HepG2 (cell line): Measurements from ENCODE around the gene AHRR. TPM values are rescaled to one million over a fixed set of nuclear protein-coding genes. Genes with fewer than 3 reads are reported as not detected.

Source experiments
- ATAD3A ChIP-seq: sonication (generic); formaldehyde crosslinking; IDR thresholded peaks from 2 replicates; pipeline ENCODE4 v1.4.0; 2020; ENCODE audit warnings: missing genetic modification reagents
- BCLAF1 ChIP-seq: fragments of 450-650 bp; IDR thresholded peaks from 2 replicates; pipeline ENCODE4 v1.6.1; 2017; ENCODE audit warnings: mild to moderate bottlenecking
- JUNB ChIP-seq: sonication (generic); formaldehyde crosslinking; IDR thresholded peaks from 2 replicates; pipeline ENCODE4 v1.8.0; 2022; ENCODE audit warnings: missing genetic modification reagents, mild to moderate bottlenecking, borderline replicate concordance
- MBNL3 ChIP-seq: fragments of 250-450 bp; sonication (Bioruptor Pico); conservative IDR thresholded peaks from 2 replicates; pipeline ENCODE4 v1.8.0; 2022; ENCODE audit warnings: mild to moderate bottlenecking, inconsistent platforms
- MLLT10 ChIP-seq: sonication (generic); formaldehyde crosslinking; IDR thresholded peaks from 2 replicates; pipeline ENCODE4 v1.4.0; 2020; ENCODE audit warnings: missing genetic modification reagents
- RXRA ChIP-seq: sonication (generic); formaldehyde crosslinking; IDR thresholded peaks from 2 replicates; pipeline ENCODE4 v1.5.1; 2020; ENCODE audit warnings: missing genetic modification reagents
- SALL2 ChIP-seq: sonication (generic); formaldehyde crosslinking; IDR thresholded peaks from 2 replicates; pipeline ENCODE4 v1.8.1; 2023; ENCODE audit warnings: mild to moderate bottlenecking, missing genetic modification reagents, inconsistent platforms
- TAF1 ChIP-seq: sonication (generic); formaldehyde crosslinking; IDR thresholded peaks from 2 replicates; pipeline ENCODE4 v1.4.0; 2020; ENCODE audit warnings: missing genetic modification reagents
- THAP11 ChIP-seq: IDR thresholded peaks from 2 replicates; pipeline ENCODE4 v1.6.1; 2016; ENCODE audit warnings: missing biosample characterization, missing genetic modification reagents
- YEATS2 ChIP-seq: sonication (generic); formaldehyde crosslinking; IDR thresholded peaks from 2 replicates; pipeline ENCODE4 v1.4.0; 2020; ENCODE audit warnings: missing genetic modification reagents, borderline replicate concordance
- ZBTB2 ChIP-seq: sonication (generic); formaldehyde crosslinking; IDR thresholded peaks from 2 replicates; pipeline ENCODE4 v1.8.0; 2022; ENCODE audit warnings: low read depth, missing genetic modification reagents
- ZNF274 ChIP-seq: sonication (generic); formaldehyde crosslinking; IDR thresholded peaks from 2 replicates; pipeline ENCODE4 v1.5.1; 2020; ENCODE audit warnings: mild to moderate bottlenecking, missing genetic modification reagents
- ZNF317 ChIP-seq: sonication (generic); formaldehyde crosslinking; IDR thresholded peaks from 2 replicates; pipeline ENCODE4 v1.5.0; 2020; ENCODE audit warnings: mild to moderate bottlenecking, missing genetic modification reagents
- ZNF496 ChIP-seq: sonication (generic); formaldehyde crosslinking; IDR thresholded peaks from 2 replicates; pipeline ENCODE4 v1.8.1; 2023; ENCODE audit warnings: mild to moderate bottlenecking, moderate library complexity, missing genetic modification reagents; ENCODE audit not compliant: insufficient replicate concordance
- ZNF550 ChIP-seq: sonication (generic); formaldehyde crosslinking; IDR thresholded peaks from 2 replicates; pipeline ENCODE4 v1.4.0; 2020; ENCODE audit warnings: mild to moderate bottlenecking, missing genetic modification reagents, borderline replicate concordance
- ZSCAN31 ChIP-seq: sonication (generic); formaldehyde crosslinking; IDR thresholded peaks from 2 replicates; pipeline ENCODE4 v1.5.0; 2020; ENCODE audit warnings: low read depth, mild to moderate bottlenecking, missing genetic modification reagents
- ZZZ3 ChIP-seq: sonication (generic); formaldehyde crosslinking; IDR thresholded peaks from 2 replicates; pipeline ENCODE4 v1.4.0; 2020; ENCODE audit warnings: missing genetic modification reagents, mild to moderate bottlenecking, borderline replicate concordance
- polyA plus RNA-seq, 8 experiments: library from polyadenylated mRNA; depleted of rRNA in 3 of 8; stranded (reverse) in 7 of 8; unstranded in 1 of 8; fragments of >200 nt; fragmentation: Illumina TruSeq in 4 of 8; extraction: Trizol in 4 of 8; gene quantifications; 2 replicates each; pipeline versions ENCODE4 v1.2.1 to v1.2.3, GENCODE V29; 2011 to 2016; ENCODE audit warnings: low read depth in 4 of 8, missing spikeins in 1 of 8, mixed read lengths in 1 of 8; ENCODE audit not compliant: insufficient read depth in 1 of 8
- total RNA-seq, 5 experiments: library from RNA; depleted of rRNA; stranded (reverse); fragments of >200 nt; fragmentation: Illumina TruSeq; extraction: Trizol; gene quantifications; 2 replicates each; pipeline ENCODE4 v1.2.3, GENCODE V29; 2016; ENCODE audit warnings: low read depth in 1 of 5
- TF ChIP-seq, protein P1 (sequence below): IDR thresholded peaks from 2 replicates; pipeline ENCODE4 v1.6.1; 2012; ENCODE audit warnings: inconsistent platforms
- TF ChIP-seq, protein P2 (sequence below): sonication (generic); formaldehyde crosslinking; IDR thresholded peaks from 2 replicates; pipeline ENCODE4 v1.4.0; 2020; ENCODE audit warnings: mild to moderate bottlenecking, missing genetic modification reagents, borderline replicate concordance

Gene AHRR
- total and polyA plus RNA-seq, 2 of the 13 experiments (the other 11 are each of a cell fraction or from before 2014, with no cell fraction given), result 0.28 to 0.35 TPM

DNA sequence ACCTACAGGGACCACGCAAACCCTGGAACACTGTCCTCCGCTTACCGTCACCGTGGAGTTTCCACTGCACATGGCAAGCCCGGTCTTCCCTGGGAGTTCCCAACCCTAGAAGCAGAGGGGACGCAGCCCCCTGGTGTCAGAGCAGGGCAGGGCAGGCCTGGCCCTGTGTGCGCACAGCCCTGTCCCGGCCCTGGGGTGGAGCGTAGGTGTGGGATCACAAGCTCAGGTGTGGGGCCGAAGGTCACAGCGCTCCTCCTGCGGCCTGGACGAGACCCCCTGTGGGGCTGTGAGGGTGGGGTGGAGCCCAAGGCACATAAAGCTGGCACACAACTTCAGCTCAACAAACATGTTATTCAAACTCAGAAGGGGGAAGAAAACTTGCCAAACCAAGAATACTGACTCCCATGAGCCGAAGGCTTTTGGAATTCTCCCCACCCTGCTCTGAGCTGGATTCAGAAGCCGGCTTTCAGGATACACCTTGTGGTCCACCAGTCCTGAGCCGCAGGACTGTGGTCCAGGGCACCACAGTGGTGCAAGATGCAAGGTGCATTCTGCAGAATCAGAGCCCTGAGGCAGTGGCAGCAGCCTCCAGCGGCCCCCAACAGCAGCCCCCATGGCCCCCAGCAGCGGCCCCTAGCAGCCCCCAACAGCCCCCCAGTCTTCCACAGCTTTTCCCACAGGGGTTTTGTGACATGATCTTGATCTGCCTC, 109.6 kb downstream of the AHRR start (continued):
- TF ChIP-seq MLLT10 (CRISPR knock-in tag), result no peak
- no peak for TF ChIP-seq JUNB
- TF ChIP-seq THAP11 (CRISPR knock-in tag), result no peak
- TF ChIP-seq YEATS2, result no peak
- TF ChIP-seq, protein P1, sequence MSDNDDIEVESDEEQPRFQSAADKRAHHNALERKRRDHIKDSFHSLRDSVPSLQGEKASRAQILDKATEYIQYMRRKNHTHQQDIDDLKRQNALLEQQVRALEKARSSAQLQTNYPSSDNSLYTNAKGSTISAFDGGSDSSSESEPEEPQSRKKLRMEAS, result peak; percentile 46; the same call in 1 of the 2 replicates
- TF ChIP-seq ZSCAN31 (CRISPR knock-in tag), result no peak
- TF ChIP-seq, protein P2, sequence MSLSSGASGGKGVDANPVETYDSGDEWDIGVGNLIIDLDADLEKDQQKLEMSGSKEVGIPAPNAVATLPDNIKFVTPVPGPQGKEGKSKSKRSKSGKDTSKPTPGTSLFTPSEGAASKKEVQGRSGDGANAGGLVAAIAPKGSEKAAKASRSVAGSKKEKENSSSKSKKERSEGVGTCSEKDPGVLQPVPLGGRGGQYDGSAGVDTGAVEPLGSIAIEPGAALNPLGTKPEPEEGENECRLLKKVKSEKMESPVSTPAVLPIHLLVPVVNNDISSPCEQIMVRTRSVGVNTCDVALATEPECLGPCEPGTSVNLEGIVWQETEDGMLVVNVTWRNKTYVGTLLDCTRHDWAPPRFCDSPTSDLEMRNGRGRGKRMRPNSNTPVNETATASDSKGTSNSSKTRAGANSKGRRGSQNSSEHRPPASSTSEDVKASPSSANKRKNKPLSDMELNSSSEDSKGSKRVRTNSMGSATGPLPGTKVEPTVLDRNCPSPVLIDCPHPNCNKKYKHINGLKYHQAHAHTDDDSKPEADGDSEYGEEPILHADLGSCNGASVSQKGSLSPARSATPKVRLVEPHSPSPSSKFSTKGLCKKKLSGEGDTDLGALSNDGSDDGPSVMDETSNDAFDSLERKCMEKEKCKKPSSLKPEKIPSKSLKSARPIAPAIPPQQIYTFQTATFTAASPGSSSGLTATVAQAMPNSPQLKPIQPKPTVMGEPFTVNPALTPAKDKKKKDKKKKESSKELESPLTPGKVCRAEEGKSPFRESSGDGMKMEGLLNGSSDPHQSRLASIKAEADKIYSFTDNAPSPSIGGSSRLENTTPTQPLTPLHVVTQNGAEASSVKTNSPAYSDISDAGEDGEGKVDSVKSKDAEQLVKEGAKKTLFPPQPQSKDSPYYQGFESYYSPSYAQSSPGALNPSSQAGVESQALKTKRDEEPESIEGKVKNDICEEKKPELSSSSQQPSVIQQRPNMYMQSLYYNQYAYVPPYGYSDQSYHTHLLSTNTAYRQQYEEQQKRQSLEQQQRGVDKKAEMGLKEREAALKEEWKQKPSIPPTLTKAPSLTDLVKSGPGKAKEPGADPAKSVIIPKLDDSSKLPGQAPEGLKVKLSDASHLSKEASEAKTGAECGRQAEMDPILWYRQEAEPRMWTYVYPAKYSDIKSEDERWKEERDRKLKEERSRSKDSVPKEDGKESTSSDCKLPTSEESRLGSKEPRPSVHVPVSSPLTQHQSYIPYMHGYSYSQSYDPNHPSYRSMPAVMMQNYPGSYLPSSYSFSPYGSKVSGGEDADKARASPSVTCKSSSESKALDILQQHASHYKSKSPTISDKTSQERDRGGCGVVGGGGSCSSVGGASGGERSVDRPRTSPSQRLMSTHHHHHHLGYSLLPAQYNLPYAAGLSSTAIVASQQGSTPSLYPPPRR (CRISPR knock-in tag), result no peak
- TF ChIP-seq ZNF496 (CRISPR knock-in tag), result no peak
- no peak for TF ChIP-seq ZBTB2
- no peak for TF ChIP-seq BCLAF1
- TF ChIP-seq ZNF550, result no peak
- no peak for TF ChIP-seq TAF1 (CRISPR knock-in tag)
- TF ChIP-seq ATAD3A (CRISPR knock-in tag), result no peak
- TF ChIP-seq ZZZ3 (CRISPR knock-in tag), result no peak
- TF ChIP-seq RXRA (CRISPR knock-in tag), result peak; percentile 38; the same call in 1 of the 2 replicates
- TF ChIP-seq MBNL3 (CRISPR knock-in tag), result no peak
- peak; percentile 78; the same call in 1 of the 2 replicates for TF ChIP-seq ZNF274
- TF ChIP-seq ZNF317 (CRISPR knock-in tag), result no peak
- TF ChIP-seq SALL2 (CRISPR knock-in tag), result no peak
